ENCODE measurements around the gene PHC3.

Gene PHC3

DNA sequence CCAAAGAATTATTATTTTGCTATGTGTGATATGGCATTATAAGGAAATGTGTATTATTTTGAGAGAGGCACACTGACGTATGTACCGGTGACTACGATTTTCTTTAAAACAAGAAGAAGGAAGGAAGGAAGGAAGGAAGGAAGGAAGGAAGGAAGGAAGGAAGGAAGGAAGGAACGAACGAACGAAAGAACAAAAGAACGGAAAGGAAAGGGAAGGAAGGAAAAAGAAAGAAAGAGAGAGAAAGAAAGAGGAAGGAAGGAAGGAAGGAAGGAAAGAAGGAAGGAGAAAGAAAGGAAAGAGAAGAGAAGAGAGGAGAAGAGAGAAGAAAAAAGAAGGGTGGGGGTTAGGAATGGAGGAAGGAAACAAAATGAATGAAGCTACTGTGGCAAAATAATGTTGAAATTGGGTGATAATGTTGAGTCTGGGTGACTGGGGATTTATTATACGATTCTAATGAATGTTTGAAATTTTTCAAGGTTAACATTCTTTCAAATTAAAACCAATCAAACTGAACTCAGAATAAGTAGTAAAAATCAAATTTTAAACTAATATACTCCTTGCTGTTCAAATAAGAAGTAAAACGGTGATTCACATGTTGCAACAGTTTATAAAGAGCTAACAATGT lies 70.3 kb downstream of the PHC3 start:
- TF ChIP-seq, protein P1, sequence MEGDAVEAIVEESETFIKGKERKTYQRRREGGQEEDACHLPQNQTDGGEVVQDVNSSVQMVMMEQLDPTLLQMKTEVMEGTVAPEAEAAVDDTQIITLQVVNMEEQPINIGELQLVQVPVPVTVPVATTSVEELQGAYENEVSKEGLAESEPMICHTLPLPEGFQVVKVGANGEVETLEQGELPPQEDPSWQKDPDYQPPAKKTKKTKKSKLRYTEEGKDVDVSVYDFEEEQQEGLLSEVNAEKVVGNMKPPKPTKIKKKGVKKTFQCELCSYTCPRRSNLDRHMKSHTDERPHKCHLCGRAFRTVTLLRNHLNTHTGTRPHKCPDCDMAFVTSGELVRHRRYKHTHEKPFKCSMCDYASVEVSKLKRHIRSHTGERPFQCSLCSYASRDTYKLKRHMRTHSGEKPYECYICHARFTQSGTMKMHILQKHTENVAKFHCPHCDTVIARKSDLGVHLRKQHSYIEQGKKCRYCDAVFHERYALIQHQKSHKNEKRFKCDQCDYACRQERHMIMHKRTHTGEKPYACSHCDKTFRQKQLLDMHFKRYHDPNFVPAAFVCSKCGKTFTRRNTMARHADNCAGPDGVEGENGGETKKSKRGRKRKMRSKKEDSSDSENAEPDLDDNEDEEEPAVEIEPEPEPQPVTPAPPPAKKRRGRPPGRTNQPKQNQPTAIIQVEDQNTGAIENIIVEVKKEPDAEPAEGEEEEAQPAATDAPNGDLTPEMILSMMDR (IDR thresholded peaks at IDR 0.05; ENCODE audit: extremely low read depth, insufficient read depth, missing control alignments) = no peak

DNA sequence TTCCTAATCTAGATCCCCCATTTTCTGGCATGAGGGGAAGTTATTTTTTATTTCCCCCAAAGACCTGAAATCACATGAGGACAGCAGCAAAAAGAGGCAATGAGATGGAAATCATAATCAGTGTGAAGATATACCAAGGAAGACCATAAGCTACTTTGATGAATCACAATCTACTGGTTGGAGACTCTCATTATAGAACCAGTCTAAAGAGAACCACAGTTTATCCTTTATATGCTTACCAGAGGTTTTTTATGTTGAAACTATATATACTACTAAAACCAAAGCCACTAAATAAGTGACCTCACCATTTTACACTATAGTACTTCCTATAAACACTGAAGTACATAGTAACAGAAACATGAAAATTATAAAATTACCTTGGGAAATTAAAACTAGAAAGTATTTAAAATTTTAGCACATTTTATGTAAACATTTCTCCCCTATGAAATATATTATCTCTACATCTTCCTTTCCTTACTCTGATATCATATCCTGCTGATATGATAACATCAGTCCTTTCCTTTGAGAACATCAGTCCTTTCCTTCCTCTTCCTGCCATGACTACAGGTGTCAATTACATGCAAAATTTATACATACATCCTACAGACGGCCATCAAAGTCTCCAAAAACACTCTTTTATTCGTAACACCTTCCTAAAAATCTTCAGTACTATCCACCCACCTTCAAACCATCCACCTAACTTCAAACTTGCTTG lies 71.8 kb downstream of the PHC3 start:
- in situ Hi-C loops (cut with MboI; ENCODE audit: low pct_unique_long_range_greater_than_20kb, low sequenced_read_pairs, unreplicated experiment) = no loop called here
- TF ChIP-seq, protein P1 (IDR thresholded peaks at IDR 0.05; ENCODE audit: extremely low read depth, insufficient read depth, missing control alignments) = no peak
- DNase-seq (ENCODE audit: low spot score) = no peak

More for the DNA sequence above, 70.3 kb downstream of the PHC3 start:
- in situ Hi-C loops (cut with MboI; ENCODE audit: low pct_unique_long_range_greater_than_20kb, low sequenced_read_pairs, unreplicated experiment) = no loop called here
- no peak for DNase-seq (ENCODE audit: low spot score)

DNA sequence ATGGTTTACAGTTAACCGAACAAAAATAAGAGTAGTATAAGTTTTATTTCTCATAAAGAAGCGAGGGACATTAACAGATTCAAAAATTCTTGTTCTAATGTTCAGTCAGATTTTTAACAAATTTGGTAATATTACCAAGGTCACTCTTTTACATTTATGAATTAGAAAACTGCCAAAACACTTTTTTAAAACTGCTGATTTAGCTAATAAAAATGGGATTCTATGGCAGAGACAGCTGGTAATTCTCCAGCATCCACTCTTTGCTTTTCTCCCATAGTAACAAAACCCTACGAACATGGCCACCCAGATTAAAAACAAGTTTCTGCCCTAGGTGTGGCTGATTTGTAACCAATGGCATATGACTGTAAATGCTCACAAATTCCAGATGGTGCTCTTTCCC lies 72.6 kb downstream of the PHC3 start:
- TF ChIP-seq, protein P1 (IDR thresholded peaks at IDR 0.05; ENCODE audit: extremely low read depth, insufficient read depth, missing control alignments) = no peak
- in situ Hi-C loops (cut with MboI; ENCODE audit: low pct_unique_long_range_greater_than_20kb, low sequenced_read_pairs, unreplicated experiment) = no loop called here
- no peak for DNase-seq (ENCODE audit: low spot score)

DNA sequence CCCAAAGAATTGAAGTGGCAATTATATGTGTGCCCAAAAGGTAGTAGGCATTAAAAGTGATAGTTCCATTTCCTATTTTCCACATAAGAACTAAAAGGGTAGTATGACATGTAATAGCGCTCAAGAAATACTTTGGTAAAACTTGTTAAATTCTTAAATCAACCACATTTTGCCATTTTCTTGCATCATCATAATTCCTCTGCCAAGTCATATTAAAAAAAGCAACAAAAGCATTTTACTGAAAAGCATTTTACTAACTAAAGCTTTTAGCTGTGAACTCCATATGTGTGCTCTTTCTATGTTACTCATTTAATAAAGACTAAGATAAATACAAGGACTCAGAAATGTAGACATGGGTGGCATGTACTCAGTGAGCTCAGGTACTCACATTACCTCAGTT lies 73.6 kb downstream of the PHC3 start:
- in situ Hi-C loops (cut with MboI; ENCODE audit: low pct_unique_long_range_greater_than_20kb, low sequenced_read_pairs, unreplicated experiment) = no loop called here
- TF ChIP-seq, protein P1 (IDR thresholded peaks at IDR 0.05; ENCODE audit: extremely low read depth, insufficient read depth, missing control alignments) = no peak
- DNase-seq (ENCODE audit: low spot score) = no peak

DNA sequence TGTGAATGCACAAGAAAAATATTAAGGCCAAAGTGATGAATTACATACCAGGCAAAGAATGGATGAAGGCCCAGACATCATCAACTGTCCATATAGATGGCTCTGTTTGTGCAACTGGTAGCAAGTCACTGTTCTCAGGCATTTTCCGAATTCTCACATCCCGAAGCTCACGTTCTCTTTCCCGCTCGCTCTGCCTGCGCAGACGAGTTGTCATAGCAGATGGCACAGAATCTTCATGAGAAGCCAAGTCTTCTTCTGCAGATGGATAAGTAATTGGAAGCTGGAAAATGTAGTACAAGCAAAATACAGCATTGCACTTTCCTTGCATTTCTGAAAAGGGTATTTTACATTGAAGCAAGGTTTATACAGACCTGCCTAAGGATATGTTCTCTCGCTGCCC lies 79.1 kb downstream of the PHC3 start:
- in situ Hi-C loops (cut with MboI; ENCODE audit: low pct_unique_long_range_greater_than_20kb, low sequenced_read_pairs, unreplicated experiment) = no loop called here
- DNase-seq (ENCODE audit: low spot score) = no peak
- TF ChIP-seq, protein P1 (IDR thresholded peaks at IDR 0.05; ENCODE audit: extremely low read depth, insufficient read depth, missing control alignments) = no peak

- DNase-seq (ENCODE audit: low spot score) = no peak
- in situ Hi-C loops (cut with MboI; ENCODE audit: low pct_unique_long_range_greater_than_20kb, low sequenced_read_pairs, unreplicated experiment) = no loop called here
- TF ChIP-seq, protein P1 (IDR thresholded peaks at IDR 0.05; ENCODE audit: extremely low read depth, insufficient read depth, missing control alignments) = no peak
Observed at GRCh38 chr3:170100944-170101343, 80.6 kb downstream of the PHC3 start.
